GM21526 (cell line): ENCODE results near the gene TRAPPC2L.

Source experiments
- ATAC-seq: cut with Tn5 transposase; IDR thresholded peaks from one replicate; pipeline ENCODE4 v1.9.1; 2021; ENCODE audit warnings: moderate library complexity; ENCODE audit not compliant: unreplicated experiment, low FRiP score

TRAPPC2L gene

DNA sequence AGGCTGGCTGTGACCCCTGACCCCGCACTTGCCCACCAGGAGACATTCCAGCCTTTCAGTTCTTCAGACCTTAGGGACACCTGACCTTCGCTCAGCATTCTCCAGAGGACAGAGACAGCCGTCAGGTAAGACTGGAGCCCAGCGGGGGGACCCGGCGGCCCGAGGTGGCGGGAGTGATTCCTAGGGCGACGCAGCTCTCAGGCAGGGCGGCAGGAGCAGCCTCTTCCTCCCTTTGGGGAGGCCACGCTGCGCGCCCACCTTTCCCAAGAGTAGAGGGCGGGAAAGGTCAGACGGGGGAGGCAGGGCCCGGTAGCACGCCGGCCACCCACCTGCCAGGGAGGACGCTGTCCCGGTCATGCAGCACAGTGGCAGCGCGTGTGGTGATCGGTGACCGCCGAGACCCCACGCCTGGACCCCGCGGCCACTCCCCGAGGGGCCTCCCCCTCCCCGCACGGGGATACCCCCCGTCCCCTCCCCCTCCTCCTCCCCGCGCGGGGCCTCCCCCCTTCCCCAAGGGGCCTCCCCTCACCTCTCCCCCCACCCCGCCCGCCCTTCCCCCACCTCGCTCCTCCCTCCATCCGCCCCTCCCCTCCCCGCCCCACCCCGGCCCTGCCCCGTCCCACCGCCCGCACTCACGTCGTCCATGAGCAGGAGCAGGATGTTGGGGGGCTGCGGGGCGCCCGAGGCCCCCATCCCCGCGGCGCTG lies 652 bp upstream of the TRAPPC2L start:
- ATAC-seq: no peak

DNA sequence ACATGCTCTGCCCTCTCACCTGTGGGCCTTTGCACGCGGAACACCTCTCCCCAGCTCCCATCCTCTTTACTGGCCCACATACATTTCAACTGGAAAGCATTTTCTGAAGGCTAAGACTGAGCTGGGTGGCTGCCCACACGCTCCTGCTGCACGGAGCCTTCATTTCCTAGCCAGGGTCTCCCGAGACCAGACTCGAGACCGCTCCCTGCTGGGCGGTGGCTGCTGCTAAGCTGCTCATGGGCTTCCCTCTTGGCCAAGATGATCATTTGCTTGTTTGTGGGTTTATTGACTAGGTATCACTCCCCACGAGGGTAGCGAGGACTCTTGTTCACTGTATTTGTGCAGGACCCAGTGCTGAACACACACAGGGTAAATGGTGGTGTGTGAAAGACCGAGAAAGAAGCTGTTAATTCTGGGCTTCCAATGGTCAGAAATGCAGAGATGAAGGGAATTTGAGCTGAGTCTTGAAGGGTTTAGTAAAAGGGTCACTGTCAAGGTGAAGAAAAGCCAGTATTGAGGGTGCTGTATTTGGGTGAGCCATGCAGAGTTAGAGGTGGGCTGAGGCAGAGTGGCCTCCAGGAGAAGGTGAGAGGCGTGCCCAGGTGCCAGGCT lies 907 bp downstream of the TRAPPC2L start:
- no peak for ATAC-seq

GRCh38 chr16:88859381-88860091 lies 2.6 kb downstream of the TRAPPC2L start:
- no peak for ATAC-seq

DNA sequence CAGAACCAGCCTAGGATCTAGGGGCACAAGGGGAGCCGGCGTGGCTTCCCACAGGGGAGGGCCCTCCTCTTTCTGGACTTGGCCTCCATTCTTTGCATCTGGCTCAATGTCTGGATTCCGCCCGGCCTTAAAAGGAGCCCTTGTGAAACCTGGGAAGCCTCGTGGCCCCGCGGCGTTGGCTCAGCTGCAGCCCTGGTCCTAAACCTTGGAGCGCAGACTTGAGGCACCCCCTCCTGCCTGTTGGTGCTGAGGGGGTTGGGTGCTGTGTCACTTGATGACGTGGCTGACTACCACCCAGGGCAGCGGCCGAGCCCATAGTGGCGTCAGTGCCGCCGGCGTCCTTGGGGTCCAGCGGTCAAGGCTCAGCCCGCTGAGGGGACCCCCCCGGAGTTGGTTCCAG lies 4.4 kb downstream of the TRAPPC2L start:
- ATAC-seq: no peak

DNA sequence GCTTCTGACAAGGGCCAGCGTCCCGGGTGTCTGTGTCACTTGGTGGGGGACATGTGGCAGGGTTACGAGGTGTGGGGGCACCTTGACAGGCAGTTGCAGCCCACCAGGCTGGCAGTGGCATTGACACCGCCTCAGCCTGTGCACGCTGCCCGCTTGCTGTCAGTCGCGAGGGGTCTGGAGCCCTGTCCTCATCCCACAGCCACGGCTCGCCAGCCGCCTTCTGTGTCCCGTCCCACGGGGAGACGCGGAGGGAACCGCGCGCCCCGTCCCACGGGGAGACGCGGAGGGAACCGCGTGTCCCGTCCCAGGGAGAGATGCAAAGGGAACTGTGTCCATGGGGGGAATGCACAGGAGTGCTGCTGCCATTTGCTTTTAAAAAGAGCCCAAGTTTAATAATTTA lies 6.0 kb downstream of the TRAPPC2L start:
- ATAC-seq: no peak

DNA sequence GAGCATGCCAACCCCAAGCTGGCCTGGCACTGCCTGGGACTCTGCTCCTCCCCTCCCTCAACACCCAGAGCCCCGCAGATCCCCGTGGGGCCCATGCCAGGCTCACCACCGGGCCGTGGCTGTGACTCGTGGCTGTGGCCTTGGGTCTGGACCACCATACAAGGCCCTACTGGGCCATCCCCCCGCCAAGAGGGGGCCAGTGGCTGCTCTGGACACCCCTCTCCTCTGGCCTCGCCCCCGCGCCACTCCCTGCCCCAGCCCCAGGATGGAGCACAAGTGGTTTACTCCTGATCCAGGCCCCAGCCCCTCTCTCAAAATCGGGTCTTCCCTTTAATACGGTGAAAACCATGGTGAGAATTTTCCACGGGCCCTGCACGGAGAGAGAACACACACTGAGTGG lies 6.5 kb downstream of the TRAPPC2L start:
- ATAC-seq: no peak

DNA sequence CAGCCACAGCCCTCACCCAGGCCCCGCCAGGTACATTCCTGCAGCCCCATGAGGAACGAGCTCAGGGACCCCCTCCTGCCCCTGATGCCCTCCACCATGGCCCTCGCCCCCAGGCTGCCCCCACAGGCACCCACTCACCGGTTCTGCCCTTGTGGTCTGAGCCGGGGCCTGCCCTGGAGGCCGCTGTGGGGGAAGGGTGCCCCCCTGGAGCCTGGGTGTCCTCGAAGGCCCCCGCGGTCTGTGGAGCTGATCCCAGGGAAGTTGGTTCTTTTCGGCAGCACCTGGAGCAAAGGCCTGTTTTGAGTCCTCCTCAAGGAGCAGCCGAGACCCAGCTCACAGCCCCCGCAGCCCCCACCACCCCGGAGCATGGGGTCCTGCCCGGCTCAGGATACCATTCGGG lies 7.2 kb downstream of the TRAPPC2L start:
- no peak for ATAC-seq

- ATAC-seq: no peak
Measured at GRCh38 chr16:88864521-88864920, 7.6 kb downstream of the TRAPPC2L start.

GRCh38 chr16:88865310-88865709 lies 8.4 kb downstream of the TRAPPC2L start:
- no peak for ATAC-seq

DNA sequence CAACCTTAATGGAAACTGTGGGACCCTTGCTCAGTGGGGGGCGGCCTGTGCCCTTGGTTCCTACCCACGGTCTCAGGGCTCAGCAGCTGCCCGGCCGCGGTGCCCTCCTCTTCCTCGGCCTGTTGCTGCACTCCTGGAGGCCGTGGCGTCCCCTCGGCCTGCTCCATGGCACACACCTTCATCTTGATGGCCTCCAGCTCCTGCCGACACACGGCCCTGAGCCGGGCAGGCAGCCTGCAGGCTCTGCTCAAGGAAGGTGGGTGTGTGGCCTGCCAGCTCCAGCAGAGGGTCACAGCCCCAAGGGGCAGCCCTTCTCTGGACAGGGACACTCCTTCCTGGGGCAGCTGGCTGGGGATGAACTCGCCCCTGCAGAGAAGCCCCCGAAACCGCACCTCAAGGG lies 8.8 kb downstream of the TRAPPC2L start:
- ATAC-seq: no peak

GRCh38 chr16:88866151-88866920 lies 9.4 kb downstream of the TRAPPC2L start, which contains the start of gene PABPN1L:
TSS of gene PABPN1L (minus strand) at chr16:88866660. CDS start at chr16:88866606, 54 bp downstream.
- ATAC-seq: no peak

DNA sequence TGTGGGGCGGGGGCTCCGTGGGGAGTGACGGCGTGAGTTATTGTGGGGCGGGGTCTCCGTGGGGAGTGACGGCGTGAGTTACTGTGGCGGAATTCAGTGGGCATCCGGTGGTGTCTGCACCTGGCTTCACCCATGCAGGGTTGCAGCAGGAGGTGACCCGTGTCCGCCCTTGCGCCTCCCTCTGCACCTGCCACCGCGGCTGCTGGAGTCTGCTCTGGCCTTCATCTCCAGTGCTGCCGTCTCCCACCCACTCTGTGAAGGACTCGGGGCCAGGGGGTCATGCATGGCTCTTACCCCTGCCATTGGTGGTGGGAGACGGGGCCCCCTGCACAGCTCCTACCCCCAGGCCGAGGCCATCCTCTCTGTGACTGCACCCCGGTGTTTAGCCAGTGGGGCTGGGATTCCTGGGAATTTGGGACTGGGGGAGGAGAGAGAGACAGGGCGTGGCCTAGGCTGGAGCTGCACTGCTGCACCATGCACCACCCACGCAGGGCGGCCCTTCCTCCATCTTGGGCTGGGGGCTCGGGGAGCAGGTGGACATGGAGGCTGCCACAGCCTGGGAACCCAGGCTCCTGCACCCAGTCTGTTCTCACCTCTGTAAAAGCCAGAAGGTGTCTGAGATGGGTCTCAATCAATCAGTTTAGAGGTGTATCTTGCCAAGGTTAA lies 10.8 kb downstream of the TRAPPC2L start:
- no peak for ATAC-seq

GRCh38 chr16:88868974-88869672 lies 12.2 kb downstream of the TRAPPC2L start:
- no peak for ATAC-seq

DNA sequence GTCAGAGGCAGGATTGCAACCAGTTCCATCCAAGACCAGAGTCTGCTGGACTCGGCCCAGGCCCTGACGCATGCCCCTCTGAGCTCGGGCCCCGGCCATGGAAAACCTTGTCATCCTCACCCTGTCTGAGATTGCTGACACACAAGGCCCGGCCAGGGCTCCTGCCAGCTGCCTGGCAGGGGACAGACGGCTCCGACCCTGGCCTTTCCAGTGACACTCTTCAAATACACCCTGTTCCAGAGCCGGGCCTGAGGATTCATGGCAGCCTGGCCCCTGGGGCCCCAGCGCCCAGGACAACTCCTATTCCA lies 12.7 kb downstream of the TRAPPC2L start:
- no peak for ATAC-seq

DNA sequence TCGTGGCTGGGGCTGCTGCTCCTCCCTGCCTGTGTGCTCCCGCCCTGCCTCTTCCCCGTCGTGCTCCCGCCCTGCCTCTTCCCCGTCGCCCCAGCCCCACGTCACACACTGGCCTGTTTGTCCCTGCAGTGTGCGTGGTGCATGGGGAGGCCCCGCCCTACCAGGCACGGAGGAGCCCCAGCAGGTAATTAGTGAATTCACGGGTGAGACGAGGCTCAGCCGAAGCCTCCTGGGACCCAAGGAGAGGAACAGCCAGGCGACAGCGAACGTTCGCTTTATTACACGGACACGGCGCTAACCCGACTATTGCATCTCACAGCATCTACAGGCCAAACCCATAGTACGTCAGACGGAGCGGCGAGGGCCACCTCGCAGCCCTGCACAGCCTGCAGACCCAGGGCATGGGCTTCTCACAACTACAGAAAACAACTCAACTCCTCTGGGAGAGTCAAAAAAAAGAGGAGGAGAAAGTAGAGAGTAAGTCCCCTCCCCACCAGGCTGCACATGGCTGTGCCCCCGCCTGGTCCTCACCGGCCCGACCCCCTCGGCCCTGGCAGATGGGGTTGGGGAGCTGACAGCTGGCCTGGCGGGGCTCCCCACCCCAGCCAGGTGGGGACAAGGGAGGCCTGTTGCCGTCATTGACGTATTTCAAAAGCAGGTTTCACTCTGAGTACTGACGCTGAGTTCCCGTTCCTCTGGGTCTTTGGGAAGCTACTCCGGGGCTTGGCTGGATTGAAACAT lies 13.9 kb downstream of the TRAPPC2L start:
- no peak for ATAC-seq

GRCh38 chr16:88871349-88871702 lies 14.4 kb downstream of the TRAPPC2L start:
- ATAC-seq: no peak

- ATAC-seq: no peak
Measured at GRCh38 chr16:88871730-88872416, 14.9 kb downstream of the TRAPPC2L start.

DNA sequence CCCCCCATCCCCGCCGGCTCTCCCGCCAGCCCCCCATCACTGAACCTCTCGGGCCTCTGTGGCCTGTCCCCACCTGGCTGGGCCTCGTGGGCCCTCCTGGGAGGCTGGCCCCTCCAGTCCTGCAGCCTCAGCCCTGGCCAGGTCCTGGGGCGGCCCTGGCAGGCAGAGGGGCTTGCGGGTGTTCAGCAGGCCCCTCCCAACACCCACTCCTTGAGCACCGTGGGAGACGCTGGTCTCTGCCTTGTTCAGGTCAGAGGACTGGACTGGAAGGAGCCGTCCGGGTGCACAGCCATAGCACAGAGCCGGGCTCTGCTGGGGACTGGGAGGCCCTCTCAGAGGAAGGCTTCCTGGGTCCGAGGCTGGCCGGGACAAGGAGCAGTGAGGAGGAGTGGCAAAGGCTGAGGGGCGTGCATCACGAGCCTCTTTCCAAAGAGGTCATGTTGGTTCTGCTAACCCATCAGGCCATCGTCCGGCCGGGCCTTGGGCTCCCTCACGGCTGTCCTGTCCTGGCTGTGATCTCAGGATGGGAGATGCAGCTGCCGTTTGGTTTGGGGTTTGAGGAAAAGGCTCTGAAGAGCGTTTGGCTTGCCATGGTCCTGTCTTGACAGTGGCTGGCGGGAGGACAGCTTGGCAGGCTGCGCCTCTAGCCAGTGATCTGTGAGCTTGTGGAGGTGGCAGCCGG lies 15.9 kb downstream of the TRAPPC2L start:
- ATAC-seq: no peak
